Hepatocyte (in vitro differentiated cells): ENCODE measurements around the gene STK33.

Source experiments
- EZH2 ChIP-seq: fragments of 200-600 bp; sonication (generic); IDR thresholded peaks from 2 replicates; pipeline ENCODE4 v1.6.1; 2016; ENCODE audit warnings: antibody characterized with exemption, mild to moderate bottlenecking, borderline replicate concordance
- TF ChIP-seq, protein P1 (sequence below): fragments of 200-600 bp; sonication (generic); IDR thresholded peaks from 2 replicates; pipeline ENCODE4 v1.5.1; 2016; ENCODE audit warnings: antibody characterized with exemption, mild to moderate bottlenecking; ENCODE audit not compliant: poor library complexity

DNA sequence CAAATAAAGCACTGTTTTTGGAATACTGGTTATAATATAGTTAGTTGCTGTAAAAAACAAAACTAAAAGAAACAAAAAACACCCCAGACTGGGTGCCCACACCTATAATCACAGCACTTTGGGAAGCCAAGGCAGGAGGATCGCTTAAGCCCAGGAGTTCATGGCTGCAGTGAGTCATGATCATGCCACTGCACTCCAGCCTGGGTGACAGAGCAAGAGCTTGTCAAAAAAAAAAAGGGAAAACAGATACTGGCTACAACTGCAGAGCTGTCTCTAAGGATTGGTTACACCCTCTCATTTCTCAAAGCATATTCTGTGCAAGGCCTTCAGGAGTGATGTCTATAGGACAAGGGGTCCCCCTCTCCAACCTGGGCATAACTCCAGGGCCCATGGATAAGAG lies 14.6 kb upstream of the STK33 start:
- TF ChIP-seq, protein P1, sequence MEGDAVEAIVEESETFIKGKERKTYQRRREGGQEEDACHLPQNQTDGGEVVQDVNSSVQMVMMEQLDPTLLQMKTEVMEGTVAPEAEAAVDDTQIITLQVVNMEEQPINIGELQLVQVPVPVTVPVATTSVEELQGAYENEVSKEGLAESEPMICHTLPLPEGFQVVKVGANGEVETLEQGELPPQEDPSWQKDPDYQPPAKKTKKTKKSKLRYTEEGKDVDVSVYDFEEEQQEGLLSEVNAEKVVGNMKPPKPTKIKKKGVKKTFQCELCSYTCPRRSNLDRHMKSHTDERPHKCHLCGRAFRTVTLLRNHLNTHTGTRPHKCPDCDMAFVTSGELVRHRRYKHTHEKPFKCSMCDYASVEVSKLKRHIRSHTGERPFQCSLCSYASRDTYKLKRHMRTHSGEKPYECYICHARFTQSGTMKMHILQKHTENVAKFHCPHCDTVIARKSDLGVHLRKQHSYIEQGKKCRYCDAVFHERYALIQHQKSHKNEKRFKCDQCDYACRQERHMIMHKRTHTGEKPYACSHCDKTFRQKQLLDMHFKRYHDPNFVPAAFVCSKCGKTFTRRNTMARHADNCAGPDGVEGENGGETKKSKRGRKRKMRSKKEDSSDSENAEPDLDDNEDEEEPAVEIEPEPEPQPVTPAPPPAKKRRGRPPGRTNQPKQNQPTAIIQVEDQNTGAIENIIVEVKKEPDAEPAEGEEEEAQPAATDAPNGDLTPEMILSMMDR = no peak
- no peak for TF ChIP-seq EZH2
